WTC11 (cell line): ENCODE results near the gene MDN1.

Experiments used
- PRRX2 ChIP-seq: fragments of 250-450 bp; sonication (Bioruptor Pico); IDR thresholded peaks from 2 replicates; pipeline ENCODE4 v1.8.0; 2021; ENCODE audit warnings: mild to moderate bottlenecking
- ZBTB21 ChIP-seq: sonication (generic); formaldehyde crosslinking; IDR thresholded peaks from 2 replicates; pipeline ENCODE4 v1.8.1; 2023; ENCODE audit warnings: mild to moderate bottlenecking, missing genetic modification reagents, borderline replicate concordance
- TF ChIP-seq, protein P1 (sequence below): sonication (generic); formaldehyde crosslinking; IDR thresholded peaks from 2 replicates; pipeline ENCODE4 v1.8.1; 2023; ENCODE audit warnings: mild to moderate bottlenecking, missing genetic modification reagents, moderate library complexity
- TF ChIP-seq, protein P2 (sequence below): sonication (generic); formaldehyde crosslinking; IDR thresholded peaks from 2 replicates; pipeline ENCODE4 v1.8.0; 2022; ENCODE audit warnings: missing genetic modification reagents

DNA sequence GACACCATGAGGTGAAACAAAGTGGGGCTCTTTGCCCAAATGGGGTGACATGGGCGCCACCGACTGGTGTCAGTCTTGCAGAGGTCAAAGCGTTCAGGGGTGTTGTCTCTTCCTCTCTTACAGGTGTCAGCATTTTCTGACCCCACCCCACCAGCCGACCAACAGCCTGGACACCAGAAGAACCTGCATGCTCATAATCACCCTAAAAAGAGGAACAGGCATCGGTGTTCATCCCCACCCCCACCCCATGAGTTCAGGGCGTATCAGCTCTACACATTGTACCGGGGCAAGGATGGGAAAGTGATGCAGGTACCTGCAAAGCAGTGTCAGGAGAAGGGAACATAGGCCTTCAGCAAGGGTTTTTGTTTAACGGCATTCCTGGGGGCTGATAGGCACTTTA is 195.8 kb downstream of the MDN1 start:
- TF ChIP-seq ZBTB21 (CRISPR knock-in tag): no peak
- TF ChIP-seq, protein P1, sequence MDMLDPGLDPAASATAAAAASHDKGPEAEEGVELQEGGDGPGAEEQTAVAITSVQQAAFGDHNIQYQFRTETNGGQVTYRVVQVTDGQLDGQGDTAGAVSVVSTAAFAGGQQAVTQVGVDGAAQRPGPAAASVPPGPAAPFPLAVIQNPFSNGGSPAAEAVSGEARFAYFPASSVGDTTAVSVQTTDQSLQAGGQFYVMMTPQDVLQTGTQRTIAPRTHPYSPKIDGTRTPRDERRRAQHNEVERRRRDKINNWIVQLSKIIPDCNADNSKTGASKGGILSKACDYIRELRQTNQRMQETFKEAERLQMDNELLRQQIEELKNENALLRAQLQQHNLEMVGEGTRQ: no peak
- TF ChIP-seq PRRX2 (CRISPR knock-in tag): no peak
- TF ChIP-seq, protein P2, sequence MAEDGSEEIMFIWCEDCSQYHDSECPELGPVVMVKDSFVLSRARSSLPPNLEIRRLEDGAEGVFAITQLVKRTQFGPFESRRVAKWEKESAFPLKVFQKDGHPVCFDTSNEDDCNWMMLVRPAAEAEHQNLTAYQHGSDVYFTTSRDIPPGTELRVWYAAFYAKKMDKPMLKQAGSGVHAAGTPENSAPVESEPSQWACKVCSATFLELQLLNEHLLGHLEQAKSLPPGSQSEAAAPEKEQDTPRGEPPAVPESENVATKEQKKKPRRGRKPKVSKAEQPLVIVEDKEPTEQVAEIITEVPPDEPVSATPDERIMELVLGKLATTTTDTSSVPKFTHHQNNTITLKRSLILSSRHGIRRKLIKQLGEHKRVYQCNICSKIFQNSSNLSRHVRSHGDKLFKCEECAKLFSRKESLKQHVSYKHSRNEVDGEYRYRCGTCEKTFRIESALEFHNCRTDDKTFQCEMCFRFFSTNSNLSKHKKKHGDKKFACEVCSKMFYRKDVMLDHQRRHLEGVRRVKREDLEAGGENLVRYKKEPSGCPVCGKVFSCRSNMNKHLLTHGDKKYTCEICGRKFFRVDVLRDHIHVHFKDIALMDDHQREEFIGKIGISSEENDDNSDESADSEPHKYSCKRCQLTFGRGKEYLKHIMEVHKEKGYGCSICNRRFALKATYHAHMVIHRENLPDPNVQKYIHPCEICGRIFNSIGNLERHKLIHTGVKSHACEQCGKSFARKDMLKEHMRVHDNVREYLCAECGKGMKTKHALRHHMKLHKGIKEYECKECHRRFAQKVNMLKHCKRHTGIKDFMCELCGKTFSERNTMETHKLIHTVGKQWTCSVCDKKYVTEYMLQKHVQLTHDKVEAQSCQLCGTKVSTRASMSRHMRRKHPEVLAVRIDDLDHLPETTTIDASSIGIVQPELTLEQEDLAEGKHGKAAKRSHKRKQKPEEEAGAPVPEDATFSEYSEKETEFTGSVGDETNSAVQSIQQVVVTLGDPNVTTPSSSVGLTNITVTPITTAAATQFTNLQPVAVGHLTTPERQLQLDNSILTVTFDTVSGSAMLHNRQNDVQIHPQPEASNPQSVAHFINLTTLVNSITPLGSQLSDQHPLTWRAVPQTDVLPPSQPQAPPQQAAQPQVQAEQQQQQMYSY (CRISPR knock-in tag): no peak
